H9 (cell line): ENCODE results near the gene FAM200C. TPM values are rescaled to one million over a fixed set of nuclear protein-coding genes. Genes with fewer than 3 reads are reported as not detected.
"Not testable (repeated sequence)": the region's sequence is repeated elsewhere in the genome, so short reads cannot be mapped to it uniquely, and the experiment has no call there.

Experiments used
- DNase-seq: peaks from one replicate; pipeline ENCODE4 v3.0.0-alpha.2; 2017
- H2AFZ ChIP-seq: one replicate; pipeline ENCODE4 v1.6.1; 2013; ENCODE audit warnings: mild to moderate bottlenecking, low read length, control low read depth, moderate library complexity
- H2AK5ac ChIP-seq: 2 replicates; pipeline ENCODE4 v1.6.1; 2013; ENCODE audit warnings: low read length, control low read depth, mixed read lengths; ENCODE audit not compliant: insufficient read length
- H2BK120ac ChIP-seq: one replicate; pipeline ENCODE4 v1.6.1; 2013; ENCODE audit warnings: low read depth, mild to moderate bottlenecking, low read length, control low read depth, inconsistent platforms; ENCODE audit not compliant: poor library complexity, severe bottlenecking
- H2BK12ac ChIP-seq: 2 replicates; pipeline ENCODE4 v1.6.1; 2013; ENCODE audit warnings: low read length, control low read depth, mixed read lengths, low read depth; ENCODE audit not compliant: insufficient read length
- H2BK15ac ChIP-seq: 2 replicates; pipeline ENCODE4 v1.6.1; 2013; ENCODE audit warnings: low read depth, low read length, control low read depth
- H2BK20ac ChIP-seq: one replicate; pipeline ENCODE4 v1.6.1; 2013; ENCODE audit warnings: low read depth, mild to moderate bottlenecking, low read length, control low read depth, inconsistent platforms; ENCODE audit not compliant: poor library complexity, severe bottlenecking
- H2BK5ac ChIP-seq: 2 replicates; pipeline ENCODE4 v1.6.1; 2013; ENCODE audit warnings: low read length, control low read depth, mixed read lengths; ENCODE audit not compliant: insufficient read length
- H3K14ac ChIP-seq: 2 replicates; pipeline ENCODE4 v1.6.1; 2013; ENCODE audit warnings: low read length, control low read depth; ENCODE audit not compliant: insufficient read depth
- H3K18ac ChIP-seq: 2 replicates; pipeline ENCODE4 v1.6.1; 2013; ENCODE audit warnings: low read depth, mild to moderate bottlenecking, mixed read lengths, low read length, control low read depth; ENCODE audit not compliant: insufficient read length
- H3K23ac ChIP-seq: 2 replicates; pipeline ENCODE4 v1.6.1; 2013; ENCODE audit warnings: low read length, control low read depth, mixed read lengths, low read depth; ENCODE audit not compliant: insufficient read length
- H3K23me2 ChIP-seq: 2 replicates; pipeline ENCODE4 v1.6.1; 2013; ENCODE audit warnings: low read depth, mild to moderate bottlenecking, mixed read lengths, low read length, control low read depth; ENCODE audit not compliant: insufficient read length, poor library complexity, severe bottlenecking
- H3K27ac ChIP-seq: 2 replicates; pipeline ENCODE4 v1.5.1; 2013; ENCODE audit warnings: low read length, control low read depth, mixed read lengths, low read depth; ENCODE audit not compliant: insufficient read length
- H3K27me3 ChIP-seq: 2 replicates; pipeline ENCODE4 v1.6.1; 2013; ENCODE audit warnings: low read length, control low read depth, inconsistent platforms; ENCODE audit not compliant: insufficient read depth
- H3K4ac ChIP-seq: 2 replicates; pipeline ENCODE4 v1.6.1; 2013; ENCODE audit warnings: low read depth, mild to moderate bottlenecking, control low read depth, inconsistent platforms, low read length, moderate library complexity
- H3K4me1 ChIP-seq: 2 replicates; pipeline ENCODE4 v1.6.1; 2013; ENCODE audit warnings: low read length, control low read depth, inconsistent platforms; ENCODE audit not compliant: insufficient read depth
- H3K4me2 ChIP-seq: 2 replicates; pipeline ENCODE4 v1.6.1; 2013; ENCODE audit warnings: low read length, control low read depth, mixed read lengths; ENCODE audit not compliant: insufficient read length, insufficient read depth
- H3K56ac ChIP-seq: 2 replicates; pipeline ENCODE4 v1.6.1; 2013; ENCODE audit warnings: low read depth, mild to moderate bottlenecking, mixed read lengths, low read length, control low read depth; ENCODE audit not compliant: insufficient read length
- H3K79me1 ChIP-seq: 2 replicates; pipeline ENCODE4 v1.6.1; 2013; ENCODE audit warnings: low read depth, mild to moderate bottlenecking, moderate library complexity, low read length, control low read depth, inconsistent platforms; ENCODE audit not compliant: insufficient read depth, poor library complexity, severe bottlenecking
- H3K79me2 ChIP-seq: 2 replicates; pipeline ENCODE4 v1.6.1; 2013; ENCODE audit warnings: low read length, control low read depth, inconsistent platforms; ENCODE audit not compliant: insufficient read depth
- H3K9ac ChIP-seq: 2 replicates; pipeline ENCODE4 v1.6.1; 2013; ENCODE audit warnings: low read length, control low read depth, mixed read lengths; ENCODE audit not compliant: insufficient read length; ENCODE audit errors: extremely low read depth
- H3K9me3 ChIP-seq: one replicate; pipeline ENCODE4 v1.6.1; 2013; ENCODE audit warnings: low read depth, low read length, inconsistent platforms; ENCODE audit not compliant: control insufficient read depth
- H3T11ph ChIP-seq: one replicate; pipeline ENCODE4 v1.6.1; 2013; ENCODE audit warnings: mild to moderate bottlenecking, low read length, control low read depth, inconsistent platforms
- H4K20me1 ChIP-seq: one replicate; pipeline ENCODE4 v1.6.1; 2013; ENCODE audit not compliant: control insufficient read depth, insufficient read length, insufficient read depth
- H4K5ac ChIP-seq: 2 replicates; pipeline ENCODE4 v1.6.1; 2013; ENCODE audit warnings: low read depth, mild to moderate bottlenecking, mixed read lengths, low read length, control low read depth; ENCODE audit not compliant: insufficient read length
- H4K8ac ChIP-seq: replicated peaks from 2 replicates; pipeline ENCODE4 v1.6.1; 2013; ENCODE audit warnings: low read length, control low read depth, mixed read lengths, low read depth; ENCODE audit not compliant: insufficient read length
- H4K91ac ChIP-seq: 2 replicates; pipeline ENCODE4 v1.6.1; 2013; ENCODE audit warnings: low read depth, mild to moderate bottlenecking, moderate library complexity, mixed read lengths, low read length, control low read depth; ENCODE audit not compliant: insufficient read length
- H3K27ac Mint-ChIP-seq, 3 experiments: 2 replicates in 2 of 3; 3 replicates in 1 of 3; pipeline ENCODE4 v1.8.0; 2020 to 2021; ENCODE audit warnings: mixed read lengths in 3 of 3, mild to moderate bottlenecking in 1 of 3, moderate library complexity in 1 of 3
- H3K27me3 Mint-ChIP-seq: 2 replicates; pipeline ENCODE4 v1.8.0; 2021; ENCODE audit warnings: low read depth, mild to moderate bottlenecking, moderate library complexity, mixed read lengths
- H3K36me3 Mint-ChIP-seq, 3 experiments: 2 replicates in 2 of 3; 3 replicates in 1 of 3; pipeline ENCODE4 v1.8.0; 2020 to 2021; ENCODE audit warnings: low read depth in 3 of 3, mixed read lengths in 3 of 3; ENCODE audit not compliant: insufficient read depth in 1 of 3
- H3K4me1 Mint-ChIP-seq, 2 experiments: 2 replicates each; pipeline ENCODE4 v1.8.0; 2020; ENCODE audit warnings: mixed read lengths in 2 of 2
- H3K4me3 Mint-ChIP-seq, 2 experiments: 2 replicates in 1 of 2; 3 replicates in 1 of 2; pipeline ENCODE4 v1.8.0; 2020 to 2021; ENCODE audit warnings: mild to moderate bottlenecking in 2 of 2, mixed read lengths in 2 of 2, moderate library complexity in 1 of 2
- H3K9me3 Mint-ChIP-seq, 2 experiments: 2 replicates in 1 of 2; 3 replicates in 1 of 2; pipeline ENCODE4 v1.8.0; 2020; ENCODE audit warnings: mild to moderate bottlenecking in 2 of 2, mixed read lengths in 2 of 2, moderate library complexity in 1 of 2
- WGBS: extraction: QIAGEN DNeasy Blood & Tissue Kit; methylation state at CpG from one replicate; pipeline ENCODE4 v1.1.7; 2013; ENCODE audit warnings: missing lambda C conversion rate, low lambda C conversion rate, mixed read lengths; ENCODE audit not compliant: insufficient read length; ENCODE audit errors: extremely low coverage; 5-methylcytosine and 5-hydroxymethylcytosine counted together
- total RNA-seq: library from RNA; stranded (reverse); gene quantifications from 2 replicates; pipeline ENCODE4 v1.2.1, GENCODE V29; 2021
- TF ChIP-seq, protein P1 (sequence below): fragments of 200-600 bp; sonication (generic); conservative IDR thresholded peaks from 3 replicates; pipeline ENCODE4 v1.8.0; 2021; ENCODE audit warnings: antibody characterized with exemption, mild to moderate bottlenecking

Gene FAM200C
- total RNA-seq, 1 experiment from 2014 or later = 4.3 TPM

DNA sequence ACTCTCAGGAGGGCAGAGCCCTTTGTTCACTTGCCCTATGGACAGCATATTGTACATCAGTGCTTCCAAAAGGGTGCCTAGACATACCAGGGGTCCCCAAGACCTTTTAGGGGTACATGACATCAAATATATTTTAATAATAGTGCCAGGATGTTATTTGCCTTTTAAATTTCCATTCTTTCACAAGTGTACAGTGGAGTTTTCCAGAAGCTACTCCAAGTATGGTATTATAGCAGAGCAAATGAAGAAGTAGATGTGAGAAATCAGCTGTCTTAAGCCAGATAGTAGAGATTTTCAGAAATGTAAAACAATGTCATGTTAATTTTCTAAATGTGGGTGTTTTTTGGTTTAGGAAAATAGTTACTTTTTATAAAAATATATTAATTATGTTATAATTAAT, 37.4 kb upstream of the FAM200C start:
- Mint-ChIP-seq H3K9me3 (no peaks in the 10 kb centered on the region), H3K27me3 (peaks cover 5% of the 10 kb centered on the region), H3K27ac (no peak overlapping the region), H3K36me3 (no peaks in the 10 kb centered on the region), H3K4me1 (peaks cover 8 to 13% of the 10 kb centered on the region in 2 experiments), H3K4me3 (no peak overlapping the region)
- no peak overlapping the region for H3K4ac ChIP-seq
- H3K23ac ChIP-seq = no peak overlapping the region
- H3K56ac ChIP-seq = no peak overlapping the region
- H2BK20ac ChIP-seq = no peak overlapping the region
- H2BK120ac ChIP-seq = no peak overlapping the region
- H3K9ac ChIP-seq = no peak overlapping the region
- no peak overlapping the region for H2BK15ac ChIP-seq
- H3K23me2 ChIP-seq = no peaks in the 10 kb centered on the region
- no peaks in the 10 kb centered on the region for H3K79me1 ChIP-seq
- no peaks in the 10 kb centered on the region for H3K27me3 ChIP-seq
- DNase-seq = no peak
- TF ChIP-seq, protein P1, sequence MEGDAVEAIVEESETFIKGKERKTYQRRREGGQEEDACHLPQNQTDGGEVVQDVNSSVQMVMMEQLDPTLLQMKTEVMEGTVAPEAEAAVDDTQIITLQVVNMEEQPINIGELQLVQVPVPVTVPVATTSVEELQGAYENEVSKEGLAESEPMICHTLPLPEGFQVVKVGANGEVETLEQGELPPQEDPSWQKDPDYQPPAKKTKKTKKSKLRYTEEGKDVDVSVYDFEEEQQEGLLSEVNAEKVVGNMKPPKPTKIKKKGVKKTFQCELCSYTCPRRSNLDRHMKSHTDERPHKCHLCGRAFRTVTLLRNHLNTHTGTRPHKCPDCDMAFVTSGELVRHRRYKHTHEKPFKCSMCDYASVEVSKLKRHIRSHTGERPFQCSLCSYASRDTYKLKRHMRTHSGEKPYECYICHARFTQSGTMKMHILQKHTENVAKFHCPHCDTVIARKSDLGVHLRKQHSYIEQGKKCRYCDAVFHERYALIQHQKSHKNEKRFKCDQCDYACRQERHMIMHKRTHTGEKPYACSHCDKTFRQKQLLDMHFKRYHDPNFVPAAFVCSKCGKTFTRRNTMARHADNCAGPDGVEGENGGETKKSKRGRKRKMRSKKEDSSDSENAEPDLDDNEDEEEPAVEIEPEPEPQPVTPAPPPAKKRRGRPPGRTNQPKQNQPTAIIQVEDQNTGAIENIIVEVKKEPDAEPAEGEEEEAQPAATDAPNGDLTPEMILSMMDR = no peak
- H3K18ac ChIP-seq = no peak overlapping the region
- no peak overlapping the region for H2AK5ac ChIP-seq
- no peak overlapping the region for H4K91ac ChIP-seq
- no peaks in the 10 kb centered on the region for H3K79me2 ChIP-seq
- H2BK12ac ChIP-seq = no peak overlapping the region
- H3K27ac ChIP-seq = no peak overlapping the region
- no peaks in the 10 kb centered on the region for H3K4me1 ChIP-seq
- H4K20me1 ChIP-seq = no peaks in the 10 kb centered on the region
- no peak overlapping the region for H2BK5ac ChIP-seq
- H3T11ph ChIP-seq = no peak overlapping the region
- H2AFZ ChIP-seq = no peak overlapping the region
- no peak overlapping the region for H4K8ac ChIP-seq
- no peak overlapping the region for H3K14ac ChIP-seq
- H4K5ac ChIP-seq = no peak overlapping the region
- no peak overlapping the region for H3K4me2 ChIP-seq
- H3K9me3 ChIP-seq = no peaks in the 10 kb centered on the region

DNA sequence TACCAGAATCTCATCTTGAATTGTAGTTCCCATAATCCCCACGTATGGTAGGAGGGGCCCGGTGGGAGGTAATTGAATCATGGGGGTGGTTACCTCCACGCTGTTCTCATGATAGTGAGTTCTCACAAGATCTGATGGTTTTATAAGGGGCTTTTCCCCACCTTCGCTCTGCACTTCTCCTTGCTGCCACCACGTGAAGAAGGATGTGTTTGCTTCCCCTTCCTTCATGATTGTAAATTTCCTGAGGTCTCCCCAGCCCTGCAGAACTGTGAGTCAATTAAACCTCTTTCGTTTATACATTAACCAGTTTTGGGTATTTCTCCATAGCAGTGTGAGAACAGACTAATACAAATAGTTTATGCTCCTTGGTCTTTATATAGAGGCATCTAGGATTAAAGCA, 36.8 kb upstream of the FAM200C start:
- H3K27me3 ChIP-seq, DNase-seq, H2AK5ac ChIP-seq, H4K91ac ChIP-seq, H2BK15ac ChIP-seq, H3T11ph ChIP-seq, H4K8ac ChIP-seq, H3K36me3 Mint-ChIP-seq, H3K18ac ChIP-seq, H3K4me3 Mint-ChIP-seq, H3K14ac ChIP-seq, H3K4me2 ChIP-seq, H3K9me3 Mint-ChIP-seq, H3K23me2 ChIP-seq, H2BK5ac ChIP-seq, H2BK12ac ChIP-seq, H4K20me1 ChIP-seq, H3K27me3 Mint-ChIP-seq, H3K9ac ChIP-seq, H3K4ac ChIP-seq, H3K4me1 ChIP-seq, H2BK120ac ChIP-seq, H3K27ac ChIP-seq, H3K79me2 ChIP-seq, H3K9me3 ChIP-seq, H3K23ac ChIP-seq, H2AFZ ChIP-seq, H4K5ac ChIP-seq, H3K56ac ChIP-seq, H2BK20ac ChIP-seq, H3K27ac Mint-ChIP-seq, H3K79me1 ChIP-seq: not testable (repeated sequence)
- H3K4me1 Mint-ChIP-seq = peaks cover 8 to 13% of the 10 kb centered on the region in 2 experiments
- no CpG with 5 or more reads among the region's 6 CpGs for WGBS
